Measurements from ENCODE around the gene DLG1.
"Not testable (repeated sequence)": the region's sequence is repeated elsewhere in the genome, so short reads cannot be mapped to it uniquely, and the experiment has no call there.

DLG1 gene

DNA sequence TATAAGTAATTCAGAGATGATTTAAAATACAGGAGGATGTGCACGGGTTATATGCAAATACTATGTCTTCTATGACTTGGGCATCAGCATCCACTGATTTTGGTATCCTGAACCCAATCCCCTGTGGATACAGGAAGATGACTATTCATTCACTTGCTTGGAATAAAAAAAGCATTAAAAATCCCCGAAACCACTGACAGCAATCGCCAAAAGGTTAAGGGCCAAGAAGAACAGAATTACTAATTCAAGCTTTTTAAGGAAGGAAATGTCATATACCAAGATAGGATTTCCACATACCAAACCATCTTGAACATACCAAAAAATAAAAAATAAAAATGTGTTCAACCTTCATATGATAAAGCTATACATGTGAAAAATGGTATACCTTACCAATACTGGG is 93.7 kb downstream of the DLG1 start:
- no peak for DNase-seq

DNA sequence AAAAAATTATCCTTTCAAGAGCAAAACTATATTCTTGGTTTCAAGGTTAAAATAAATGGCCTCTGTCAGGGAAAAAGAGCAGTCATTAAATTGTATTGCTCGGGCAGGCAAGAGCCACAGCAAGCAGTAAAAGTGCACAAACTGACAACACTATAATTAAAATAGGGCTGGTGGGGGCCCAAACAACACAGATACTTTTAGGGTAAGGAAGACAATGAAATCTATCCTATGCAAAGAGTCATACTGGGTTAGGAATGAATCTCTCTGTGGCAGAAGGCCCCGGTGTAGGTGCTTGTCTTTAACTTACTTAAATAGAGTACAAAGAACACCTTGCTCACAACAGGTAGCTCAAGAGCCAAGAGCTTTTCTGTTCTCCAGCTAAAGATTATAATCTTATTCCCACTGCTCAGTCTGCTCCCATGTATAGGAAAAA is 94.7 kb downstream of the DLG1 start:
- no peak for DNase-seq

GRCh38 chr3:197202694-197203093 is 95.7 kb downstream of the DLG1 start:
- no peak for DNase-seq

- no peak for DNase-seq
These were observed 96.5 kb downstream of the DLG1 start for GRCh38 chr3:197201791-197202452.

DNA sequence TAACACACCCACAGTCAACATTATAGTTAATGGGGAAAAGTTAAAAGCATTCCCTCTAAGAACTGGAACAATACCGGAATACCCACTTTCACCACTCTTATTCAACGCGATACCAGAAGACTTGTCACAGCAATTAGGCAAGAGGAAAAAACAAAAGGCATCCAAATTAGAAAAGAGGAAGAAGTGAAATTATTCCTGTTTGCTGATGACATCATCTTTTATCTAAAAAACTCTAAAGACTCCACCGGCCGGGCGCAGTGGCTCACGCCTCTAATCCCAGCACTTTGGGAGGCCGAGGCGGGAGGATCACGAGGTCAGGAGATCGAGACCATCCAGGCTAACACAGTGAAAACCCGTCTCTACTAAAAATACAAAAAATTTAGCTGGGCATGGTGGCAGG is 97.6 kb downstream of the DLG1 start:
- DNase-seq, result not testable (repeated sequence)

DNA sequence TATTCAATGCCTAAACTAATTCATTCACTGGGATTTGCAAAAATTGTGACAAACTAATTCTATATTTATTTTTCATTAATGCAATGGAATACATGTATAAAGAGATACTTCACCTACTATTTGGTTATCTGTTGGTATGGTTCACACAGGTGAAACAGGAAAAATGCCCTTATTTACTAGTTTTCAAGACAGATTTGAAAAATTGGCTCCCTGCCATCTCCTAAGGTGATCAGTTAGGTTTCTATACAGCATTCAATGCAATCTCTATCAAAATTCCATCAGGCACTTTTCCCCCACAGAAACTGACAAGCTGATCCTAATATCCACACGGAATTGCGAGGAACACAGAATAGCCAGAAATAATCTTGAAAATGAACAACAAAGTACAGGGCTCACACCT is 101.1 kb downstream of the DLG1 start:
- DNase-seq, result no peak

DNA sequence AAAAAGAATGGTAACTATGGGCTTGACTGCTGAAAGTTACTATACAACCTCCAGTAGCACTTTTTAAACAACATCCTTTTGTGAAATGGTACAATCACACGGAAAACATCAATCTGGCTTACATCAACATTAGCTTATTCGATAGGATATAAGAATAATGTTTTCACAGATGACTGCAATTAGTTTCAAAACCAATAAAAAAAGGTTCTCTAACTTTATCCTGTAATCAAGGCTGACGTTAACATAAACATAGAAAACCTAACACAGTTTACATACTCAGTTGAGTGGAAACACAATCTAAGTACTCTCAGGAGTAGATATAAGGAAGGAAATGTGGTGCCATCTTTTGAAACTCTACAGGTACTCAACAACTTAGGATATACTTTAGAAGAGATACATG is 102.2 kb downstream of the DLG1 start:
- no peak for DNase-seq

DNA sequence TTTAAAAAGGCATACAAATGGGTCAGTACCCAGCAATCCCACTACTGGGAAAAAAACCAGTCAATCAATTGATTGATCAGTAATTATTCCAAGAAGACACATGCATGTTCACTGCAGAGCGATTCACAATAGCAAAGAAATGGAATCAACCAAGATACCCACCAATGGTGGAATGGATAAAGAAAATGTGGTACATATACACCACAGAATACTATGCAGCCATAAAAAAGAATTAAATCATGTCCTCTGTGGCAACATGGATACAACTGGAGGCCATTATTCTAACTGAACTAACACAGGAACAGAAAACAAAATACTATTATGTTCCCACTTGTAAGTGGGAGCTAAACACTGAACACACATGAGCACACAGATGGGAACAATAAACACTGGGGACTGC is 103.1 kb downstream of the DLG1 start:
- DNase-seq, result no peak

GRCh38 chr3:197193759-197194158 is 104.7 kb downstream of the DLG1 start:
- not testable (repeated sequence) for DNase-seq

DNA sequence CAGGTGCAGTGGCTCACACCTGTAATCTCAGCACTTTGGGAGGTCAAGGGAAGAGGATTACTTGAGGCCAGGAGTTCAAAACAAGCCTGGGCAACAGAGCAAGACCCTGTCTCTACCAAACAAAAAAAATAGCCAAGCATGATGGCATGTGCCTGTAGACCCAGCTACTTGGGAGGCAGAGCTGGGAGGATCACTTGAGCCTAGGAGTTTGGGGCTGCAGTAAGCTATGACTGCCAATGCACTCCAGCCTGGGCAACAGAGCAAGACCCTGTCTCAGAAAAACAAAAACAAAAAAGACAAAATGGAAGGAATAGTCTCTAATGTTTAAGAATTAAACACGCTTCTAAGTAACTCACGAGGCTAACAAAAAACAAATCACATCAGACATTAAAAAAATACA is 106.5 kb downstream of the DLG1 start:
- DNase-seq, result no peak

DNA sequence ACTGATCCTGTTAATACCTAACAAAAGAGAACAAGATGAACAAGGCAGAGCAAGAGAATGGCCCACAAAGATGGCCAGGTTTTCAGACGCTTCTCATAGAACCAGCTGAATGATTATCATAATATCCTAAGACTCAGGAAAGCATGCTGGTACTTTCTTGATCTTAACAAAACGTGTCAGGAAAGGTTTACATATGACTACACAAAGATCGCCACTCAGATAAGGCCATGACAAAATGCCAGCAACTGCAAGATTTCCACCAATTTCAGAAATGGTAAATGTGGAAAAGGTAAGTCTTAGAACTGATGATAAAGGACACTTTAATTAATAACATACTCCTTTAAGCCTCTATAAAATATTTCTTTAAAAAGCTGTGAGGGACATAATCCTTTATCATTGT is 108.8 kb downstream of the DLG1 start:
- DNase-seq, result no peak

- no peak for DNase-seq
These were observed 109.4 kb downstream of the DLG1 start for GRCh38 chr3:197188963-197189362.

GRCh38 chr3:197186887-197187588 is 111.4 kb downstream of the DLG1 start:
- DNase-seq, result peak; percentile 85

DNA sequence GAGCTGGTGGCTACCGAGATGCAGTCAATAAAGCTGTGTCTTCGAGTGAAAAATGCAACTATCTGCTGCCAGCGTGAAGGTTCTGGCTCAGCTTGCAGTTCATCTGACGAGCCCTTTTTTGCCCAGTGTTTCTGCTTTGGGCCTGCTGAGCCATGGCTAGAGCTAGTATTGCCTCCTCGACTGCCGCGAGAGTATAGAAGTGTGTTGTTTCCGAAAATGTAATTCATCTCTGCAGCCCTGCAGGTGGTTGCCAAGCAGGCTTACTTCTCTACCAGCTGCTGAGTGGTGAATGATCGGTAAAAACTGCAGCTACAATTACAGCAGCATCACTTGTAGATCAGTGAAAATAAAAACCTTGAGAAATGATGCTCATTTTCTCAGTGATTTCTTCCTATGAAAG is 114.8 kb downstream of the DLG1 start:
- DNase-seq, result peak; percentile 81

GRCh38 chr3:197181741-197182140 is 116.7 kb downstream of the DLG1 start:
- no peak for DNase-seq

- DNase-seq, result no peak
These were observed 119.4 kb downstream of the DLG1 start for GRCh38 chr3:197178998-197179397.

GRCh38 chr3:197175503-197175902 is 122.9 kb downstream of the DLG1 start:
- DNase-seq, result no peak

DNA sequence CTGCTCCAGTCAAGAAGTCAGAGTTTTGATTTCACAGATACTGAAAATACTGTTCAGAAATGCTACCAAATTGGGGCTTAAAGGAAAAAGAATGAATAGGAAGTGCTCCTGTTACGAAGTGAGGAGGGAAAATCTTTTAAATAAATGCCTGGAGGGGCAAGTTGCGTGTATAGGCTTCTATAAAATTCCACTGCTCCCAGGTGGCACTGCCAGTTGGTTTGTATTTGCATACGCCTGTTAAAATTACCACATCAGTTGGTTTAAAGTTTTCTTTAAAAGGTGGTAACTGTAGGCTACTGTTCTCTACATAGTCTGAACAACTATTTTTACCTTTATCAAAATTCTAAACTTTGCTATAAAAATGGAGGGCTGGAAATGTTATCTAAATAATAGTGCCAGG is 123.5 kb downstream of the DLG1 start:
- DNase-seq, result no peak

DNA sequence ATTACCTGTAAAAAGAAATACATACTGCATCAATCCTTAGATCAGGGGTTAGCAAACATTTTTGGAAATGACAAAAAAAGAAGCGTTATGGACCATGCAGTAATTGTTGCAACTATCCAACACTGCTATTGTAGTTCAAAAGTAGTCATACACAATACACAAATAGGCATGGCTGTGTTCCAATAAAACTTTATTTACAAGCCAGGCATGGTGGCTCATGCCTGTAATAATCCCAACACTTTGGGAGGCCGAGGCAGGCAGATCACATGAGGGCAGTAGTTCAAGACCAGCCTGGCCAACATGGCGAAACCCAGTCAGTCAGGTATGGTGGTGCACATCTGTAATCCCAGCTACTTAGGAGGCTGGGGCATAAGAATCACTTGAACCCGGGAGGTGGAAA is 124.8 kb downstream of the DLG1 start:
- DNase-seq, result no peak

- no peak for DNase-seq
These were observed 126.8 kb downstream of the DLG1 start for GRCh38 chr3:197171481-197172067.

- no peak for DNase-seq
These were observed 129.4 kb downstream of the DLG1 start for GRCh38 chr3:197169028-197169427.

GRCh38 chr3:197168606-197169005 is 129.8 kb downstream of the DLG1 start:
- no peak for DNase-seq

GRCh38 chr3:197168063-197168462 is 130.3 kb downstream of the DLG1 start:
- no peak for DNase-seq

GRCh38 chr3:197167549-197167948 is 130.9 kb downstream of the DLG1 start:
- DNase-seq, result no peak
